A549 treated with AZD9567 at 1 μM for 4 hours (cell line): ENCODE results near the gene CRK. TPM values are rescaled to one million over a fixed set of nuclear protein-coding genes. Genes with fewer than 3 reads are reported as not detected.

ENCODE experiments used
- total RNA-seq: library from RNA; stranded (reverse); fragments of 200-300 nt; extraction: Qiagen RNA extraction; gene quantifications from 5 replicates; pipeline ENCODE4 v1.2.3, GENCODE V29; 2022; ENCODE audit not compliant: insufficient read depth

The CRK gene
- 82.1 to 116 TPM (median 90.8 TPM) in 5 replicates for total RNA-seq

DNA sequence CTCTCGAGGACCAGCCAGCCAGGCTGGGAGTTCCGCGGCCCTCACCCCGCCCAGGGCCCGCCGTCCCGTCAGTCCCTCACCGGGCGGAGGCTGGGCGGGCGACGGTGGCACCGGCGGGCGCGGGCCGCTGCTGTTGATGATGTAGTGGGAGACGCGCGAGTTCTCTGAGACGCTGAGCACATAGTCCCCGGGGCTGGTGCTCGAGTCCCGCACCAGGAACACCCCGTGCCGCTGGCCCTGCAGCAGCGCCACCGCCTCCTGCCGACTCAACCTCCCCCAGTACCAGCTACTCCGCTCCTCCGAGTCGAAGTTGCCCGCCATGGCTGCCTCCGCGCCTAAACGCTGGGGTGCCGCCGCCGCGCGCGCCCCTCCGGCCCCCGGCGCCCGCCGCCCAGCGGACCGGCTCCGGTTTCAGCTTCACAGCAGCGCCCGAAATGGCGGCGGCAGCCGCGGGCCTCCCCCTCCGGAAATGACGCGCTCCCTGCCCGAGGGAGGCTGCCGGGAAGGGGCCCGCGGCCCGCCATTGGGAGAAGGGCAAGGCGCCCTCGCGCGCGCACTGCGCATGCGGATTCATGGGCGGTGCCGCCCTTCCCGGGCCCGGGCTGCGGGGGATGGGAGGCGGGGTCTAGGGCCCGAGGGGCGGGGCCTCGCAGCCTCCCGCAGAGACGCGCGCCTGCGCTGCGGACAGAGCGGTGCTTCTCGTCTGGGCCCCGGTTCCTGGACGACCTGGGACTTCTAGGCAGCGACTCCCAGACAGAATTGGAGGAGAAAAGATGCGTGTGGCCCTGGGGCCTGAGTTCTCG, at the start of gene CRK:
Gene CRK (minus strand): TSS at position 436 of the 803 bp plus-strand sequence. CDS start 115 bp downstream, at position 321.

DNA sequence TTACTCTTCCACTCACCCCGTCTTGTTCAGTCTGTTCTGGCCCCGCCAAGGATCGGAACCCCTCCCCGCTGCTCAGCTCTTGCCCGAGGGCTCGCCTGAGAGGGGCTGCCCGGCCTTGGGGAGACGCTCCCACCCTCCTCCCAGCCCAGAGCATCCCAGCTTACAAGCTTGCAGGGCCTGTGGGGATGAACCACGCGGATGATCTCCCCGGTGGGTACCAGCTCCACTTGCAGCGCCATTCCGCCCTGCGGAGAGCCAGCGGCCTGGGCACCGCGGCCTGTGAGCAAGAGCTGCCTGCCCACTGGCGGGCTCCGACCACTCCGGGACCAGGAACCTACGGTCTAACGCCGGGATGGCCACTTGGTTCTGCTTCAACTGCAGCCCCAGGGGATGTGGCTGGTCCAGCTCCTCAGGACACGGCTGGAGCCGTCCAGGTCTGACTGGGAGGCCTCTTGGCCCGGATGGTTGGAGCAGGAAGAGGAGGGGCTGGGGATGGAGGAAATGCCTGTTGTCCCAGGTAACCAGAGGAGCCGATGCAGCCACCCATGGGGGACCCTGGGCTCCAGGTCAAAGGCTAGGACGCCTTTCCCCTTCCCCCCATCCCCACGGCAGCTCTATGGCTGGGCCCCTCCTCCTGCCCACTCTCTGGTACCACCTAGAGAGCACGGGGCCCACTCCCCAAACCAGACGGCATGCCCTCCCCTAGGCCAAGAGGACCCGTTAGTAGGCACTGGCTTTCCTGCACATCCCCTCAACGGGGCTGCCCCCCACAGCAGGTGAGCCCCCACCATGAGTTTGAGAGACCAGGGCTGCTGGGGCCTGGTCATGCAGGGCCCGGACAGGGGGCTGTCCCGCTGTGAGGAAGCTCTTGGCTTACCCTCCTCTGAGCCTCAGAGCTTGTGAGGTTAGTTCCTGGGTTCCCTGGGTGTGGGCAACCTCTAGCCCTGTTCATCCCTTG, 36.5 kb upstream of the CRK start, which contains the start of gene MYO1C:
Gene MYO1C (minus strand): TSS at position 438 of the 958 bp plus-strand sequence. CDS start 199 bp downstream, at position 239.

DNA sequence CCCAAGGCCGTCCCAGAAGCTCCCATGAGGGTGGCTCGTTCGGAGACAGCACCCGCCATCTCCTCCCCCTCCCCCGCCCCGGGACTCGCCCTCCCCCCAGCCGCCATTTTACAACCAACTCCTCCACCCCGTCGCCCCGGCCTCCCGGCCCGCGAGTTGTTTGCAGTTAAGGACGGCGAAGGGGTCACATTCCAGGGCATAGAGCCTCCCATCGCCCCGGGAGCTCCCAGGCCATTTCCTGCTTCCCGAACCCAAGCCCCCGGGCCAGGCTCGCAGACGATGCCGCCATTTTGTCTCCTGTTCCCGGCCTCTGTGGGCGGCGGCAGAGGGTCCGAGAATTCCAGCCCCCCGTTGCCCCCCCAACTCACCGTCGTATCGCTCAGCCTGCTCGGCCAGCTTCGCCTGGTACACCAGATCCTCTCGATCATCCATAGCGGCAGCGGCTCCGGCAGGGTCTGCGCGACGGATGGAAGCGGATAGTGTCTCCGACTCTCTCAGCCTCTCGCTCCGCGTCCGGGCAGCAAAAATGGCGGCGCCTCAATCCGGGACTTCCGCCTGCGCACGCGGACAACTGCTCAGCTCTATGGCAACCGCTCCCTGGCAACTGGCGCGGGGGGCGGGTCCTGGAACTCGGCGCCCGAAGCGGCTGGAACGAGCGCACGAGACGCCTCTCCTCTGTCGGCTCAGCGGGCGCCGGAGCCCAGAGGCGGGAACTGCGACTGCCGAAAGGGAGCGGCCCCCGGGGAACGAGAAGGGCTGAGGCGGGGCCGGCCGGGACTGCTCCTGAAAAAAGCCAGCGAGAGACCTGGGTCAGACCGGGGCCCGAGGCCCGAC, 56.1 kb downstream of the CRK start, which contains the start of gene YWHAE:
Gene YWHAE (minus strand): TSS at position 544 of the 834 bp plus-strand sequence. CDS start 112 bp downstream, at position 432.

Other genes starting within 250 kb of the CRK start
- gene BHLHA9, start 185.8 kb downstream of the CRK start, total RNA-seq = not detected in 5 replicates
- gene TRARG1, start 176.6 kb downstream of the CRK start, total RNA-seq = not detected in 5 replicates
- gene YWHAE, start 56.0 kb downstream of the CRK start, total RNA-seq = 544 to 947 TPM (median 561 TPM) in 5 replicates
- gene MYO1C, start 36.5 kb upstream of the CRK start, total RNA-seq = 119 to 134 TPM (median 129 TPM) in 5 replicates
- 25.9 to 27.8 TPM (median 26.0 TPM) in 5 replicates for gene INPP5K, start 60.4 kb upstream of the CRK start, total RNA-seq
- gene PITPNA, start 106.6 kb upstream of the CRK start, total RNA-seq = 63.1 to 72.5 TPM (median 64.8 TPM) in 5 replicates
- 5.6 to 6.9 TPM (median 5.9 TPM) in 5 replicates for gene SLC43A2, start 172.6 kb upstream of the CRK start, total RNA-seq
- gene SCARF1, start 189.5 kb upstream of the CRK start, total RNA-seq = 0.23 to 0.43 TPM (median 0.36 TPM) in 4 of 5 replicates, not detected in the other
- gene RILP, start 193.6 kb upstream of the CRK start, total RNA-seq = 10.3 to 18.3 TPM (median 15.5 TPM) in 5 replicates
- gene PRPF8, start 228.6 kb upstream of the CRK start, total RNA-seq = 230 to 315 TPM (median 250 TPM) in 5 replicates